Hematopoietic multipotent progenitor cell treated with erythropoietin and hydrocortisone succinate and interleukin-3 and kit ligand, for 6 days (in vitro differentiated cells): ENCODE results near the gene FBLN1.

Source experiments
- DNase-seq: peaks from one replicate; pipeline ENCODE4 v3.0.0-alpha.2; 2015

Gene FBLN1

DNA sequence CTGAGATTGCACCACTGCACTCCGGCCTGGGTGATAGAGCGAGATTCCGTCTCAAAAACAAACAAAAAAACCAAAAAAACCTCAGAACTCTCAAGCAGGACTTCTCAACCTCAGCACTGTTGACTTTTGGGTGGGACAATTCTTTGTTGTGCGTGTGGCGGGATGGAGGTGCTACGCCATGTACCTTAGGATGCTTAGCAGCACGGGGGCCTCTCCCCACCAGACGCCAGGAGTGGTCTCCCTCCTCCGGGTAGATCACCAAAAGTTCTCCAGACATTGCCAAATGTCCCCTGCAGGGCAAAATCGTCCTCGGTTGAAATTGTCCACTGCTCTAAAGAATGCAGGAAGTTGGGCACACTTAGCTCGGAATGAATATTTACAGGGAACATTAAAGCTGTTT lies 142.0 kb downstream of the FBLN1 start:
- DNase-seq: no peak

GRCh38 chr22:45645150-45645525 lies 142.5 kb downstream of the FBLN1 start:
- DNase-seq: no peak

DNA sequence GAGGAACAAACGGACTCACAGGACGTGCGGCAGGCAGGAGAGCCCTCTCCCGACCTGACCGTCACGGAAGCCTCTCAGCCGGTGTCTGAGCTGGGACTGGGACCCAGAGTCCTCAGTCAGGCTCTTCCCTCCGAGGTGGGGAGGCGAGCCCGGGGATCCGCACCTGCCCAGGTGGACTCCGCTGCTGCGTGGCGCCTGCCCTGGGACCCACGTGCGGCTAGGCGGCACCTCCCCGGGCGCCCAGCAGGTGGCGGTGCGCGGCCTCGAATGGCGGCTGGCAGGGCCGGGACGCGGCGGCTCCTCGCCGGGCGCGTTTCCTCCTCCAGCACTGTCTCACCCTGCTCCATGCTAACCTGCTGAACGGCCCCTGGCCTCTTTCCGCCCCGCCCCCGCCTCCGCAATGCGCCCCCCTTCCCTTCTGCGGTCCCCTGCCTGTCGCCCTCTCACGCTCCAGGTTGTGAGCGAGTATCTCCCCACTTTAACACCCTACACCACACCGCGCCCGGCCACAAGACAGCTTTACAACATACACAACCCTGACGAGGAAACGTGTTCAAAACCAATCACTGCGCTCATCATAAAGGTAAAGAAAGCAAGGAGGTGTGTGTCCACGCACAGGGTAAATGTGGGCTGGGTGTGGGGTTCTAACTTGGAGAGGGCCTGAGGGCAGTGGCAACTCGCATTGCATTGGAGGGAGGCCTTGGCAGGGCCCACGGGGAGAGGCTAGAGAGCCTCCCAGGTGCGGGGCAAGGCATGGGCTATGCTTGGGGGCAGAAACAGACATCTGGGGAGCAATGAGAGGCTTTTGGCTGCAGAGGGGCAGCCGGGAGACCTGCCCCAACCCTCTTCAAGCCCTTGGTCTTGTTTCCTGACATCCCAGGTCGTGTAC lies 143.1 kb downstream of the FBLN1 start:
- DNase-seq: peak; percentile 76

DNA sequence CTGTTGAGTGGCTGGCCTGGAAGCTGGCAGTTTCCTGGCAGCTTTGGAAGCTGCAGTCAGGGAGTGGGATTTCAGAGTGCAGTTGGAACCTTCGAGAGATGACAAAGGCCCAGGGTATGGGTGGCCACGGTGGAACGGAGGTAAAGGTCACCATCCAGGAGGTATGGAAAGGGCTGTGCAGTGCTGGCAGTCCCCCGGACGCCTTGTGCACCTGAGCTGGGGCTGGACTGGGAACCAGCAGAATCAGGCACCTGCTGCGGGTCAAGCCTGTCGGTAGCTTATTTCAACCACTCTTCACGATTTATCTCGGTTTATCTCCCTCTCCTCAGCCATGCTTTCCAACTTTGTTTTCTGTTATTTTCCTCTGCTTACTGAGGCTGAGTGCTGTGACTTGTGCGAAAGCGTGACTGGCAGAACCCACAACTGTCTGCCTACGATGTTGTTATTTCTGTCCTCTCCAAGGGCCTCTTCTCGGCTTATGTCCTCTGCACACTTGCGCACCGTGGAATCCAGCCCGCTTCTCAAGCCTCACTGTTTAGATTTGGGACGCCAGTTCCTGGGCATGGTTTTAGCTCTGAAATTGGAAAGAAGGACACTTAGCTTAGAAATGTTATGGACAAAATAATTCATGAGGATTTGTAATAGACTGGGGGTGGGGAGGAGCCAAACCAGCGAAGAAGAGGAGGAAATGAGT lies 145.0 kb downstream of the FBLN1 start:
- DNase-seq: no peak

- no peak for DNase-seq
Measured at GRCh38 chr22:45648301-45649117, 145.8 kb downstream of the FBLN1 start.

DNA sequence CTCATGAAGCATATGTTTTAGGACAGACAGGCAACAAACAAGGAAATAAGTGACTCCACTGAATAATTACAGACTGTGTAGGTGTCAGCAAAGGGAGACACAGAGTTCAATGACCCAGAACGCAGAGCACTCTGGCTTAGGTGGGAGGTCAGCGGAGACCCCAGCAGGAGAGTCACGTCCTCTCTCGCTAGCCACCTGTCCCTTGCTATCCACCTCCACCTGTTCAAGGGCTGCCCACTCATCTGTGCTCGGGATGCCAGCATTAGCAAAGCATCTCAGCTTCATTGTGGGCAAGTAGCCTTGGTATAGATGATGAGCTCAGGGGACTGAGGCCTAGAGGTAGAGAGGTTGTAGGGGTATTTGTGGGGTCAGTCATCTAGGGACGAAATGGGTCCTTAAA lies 147.1 kb downstream of the FBLN1 start:
- DNase-seq: no peak

GRCh38 chr22:45650721-45651120 lies 148.0 kb downstream of the FBLN1 start:
- no peak for DNase-seq
